Nephron (organoid): Measurements from ENCODE around the gene SH3BGRL2.

Experiments
- H3K27ac Mint-ChIP-seq, 3 experiments: 2 replicates each; pipeline ENCODE4 v1.8.0; 2020; ENCODE audit warnings: mixed read lengths in 3 of 3, mild to moderate bottlenecking in 2 of 3, moderate library complexity in 1 of 3
- H3K27me3 Mint-ChIP-seq: 2 replicates; pipeline ENCODE4 v1.8.0; 2021; ENCODE audit warnings: low read depth, mild to moderate bottlenecking, moderate library complexity, mixed read lengths
- H3K36me3 Mint-ChIP-seq: 2 replicates; pipeline ENCODE4 v1.8.0; 2020; ENCODE audit warnings: low read depth, mixed read lengths
- H3K4me1 Mint-ChIP-seq: 2 replicates; pipeline ENCODE4 v1.8.0; 2020; ENCODE audit warnings: mixed read lengths
- H3K4me3 Mint-ChIP-seq, 3 experiments: 2 replicates each; pipeline ENCODE4 v1.8.0; 2020; ENCODE audit warnings: mild to moderate bottlenecking in 3 of 3, mixed read lengths in 3 of 3, moderate library complexity in 2 of 3
- H3K9me3 Mint-ChIP-seq: 2 replicates; pipeline ENCODE4 v1.8.0; 2020; ENCODE audit warnings: mixed read lengths
- TF ChIP-seq, protein P1 (sequence below), 3 experiments: fragments of 200-600 bp; sonication (generic); IDR thresholded peaks; one replicate each; pipeline ENCODE4 v1.5.0; 2021; ENCODE audit warnings: antibody characterized with exemption in 3 of 3; ENCODE audit not compliant: unreplicated experiment in 3 of 3

SH3BGRL2 gene

DNA sequence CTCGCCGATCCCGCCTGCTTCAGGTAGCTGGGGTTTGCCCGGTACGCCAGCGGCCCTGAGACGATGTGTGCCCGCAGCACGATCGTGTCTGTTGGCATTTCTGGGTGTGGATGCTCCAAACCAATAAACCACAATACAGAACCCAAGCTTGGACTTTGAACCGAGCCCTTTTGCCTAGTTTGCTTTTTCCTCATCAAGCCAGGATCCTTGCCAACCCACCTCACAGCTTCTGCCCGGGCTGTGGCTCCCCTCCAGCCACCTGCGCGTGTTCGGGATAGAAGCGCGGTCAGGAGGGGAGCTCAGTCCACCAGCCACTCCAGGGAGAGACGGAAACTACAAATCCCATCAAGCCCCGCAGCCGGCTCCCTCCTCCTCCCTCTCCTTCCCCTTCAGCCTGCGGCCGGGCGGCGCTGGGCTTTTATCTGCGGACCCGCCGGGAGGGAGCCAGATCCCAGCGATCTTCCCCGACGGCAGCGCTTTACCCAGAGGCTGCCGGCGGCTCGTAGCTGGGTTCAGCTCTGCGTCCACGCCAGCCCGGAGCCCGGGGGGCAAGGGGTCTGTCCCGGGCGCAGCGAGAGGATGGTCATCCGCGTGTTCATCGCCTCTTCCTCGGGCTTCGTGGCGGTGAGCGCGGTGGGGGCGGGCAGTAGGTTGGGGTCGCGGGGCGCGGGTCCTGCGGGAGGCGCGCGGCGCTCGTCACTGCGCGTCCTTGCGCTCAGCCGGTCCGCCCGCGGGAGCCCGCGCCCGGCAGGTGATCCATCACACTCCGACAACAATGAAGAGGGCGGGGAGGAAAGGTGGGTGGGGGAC, at the start of gene SH3BGRL2:
Gene SH3BGRL2 (plus strand): TSS at position 447 of the 810 bp plus-strand sequence. CDS start 133 bp downstream, at position 580.
- Mint-ChIP-seq H3K36me3 (no peaks in the 10 kb centered on the region), H3K27me3 (peaks cover 15% of the 10 kb centered on the region), H3K27ac (peak within 1 kb of the TSS; percentile 67 to 80 (median 79)), H3K9me3 (no peaks in the 10 kb centered on the region), H3K4me1 (peaks cover 19% of the 10 kb centered on the region), H3K4me3 (peak within 1 kb of the TSS; percentile 93 to 94 (median 93))
- TF ChIP-seq, protein P1, sequence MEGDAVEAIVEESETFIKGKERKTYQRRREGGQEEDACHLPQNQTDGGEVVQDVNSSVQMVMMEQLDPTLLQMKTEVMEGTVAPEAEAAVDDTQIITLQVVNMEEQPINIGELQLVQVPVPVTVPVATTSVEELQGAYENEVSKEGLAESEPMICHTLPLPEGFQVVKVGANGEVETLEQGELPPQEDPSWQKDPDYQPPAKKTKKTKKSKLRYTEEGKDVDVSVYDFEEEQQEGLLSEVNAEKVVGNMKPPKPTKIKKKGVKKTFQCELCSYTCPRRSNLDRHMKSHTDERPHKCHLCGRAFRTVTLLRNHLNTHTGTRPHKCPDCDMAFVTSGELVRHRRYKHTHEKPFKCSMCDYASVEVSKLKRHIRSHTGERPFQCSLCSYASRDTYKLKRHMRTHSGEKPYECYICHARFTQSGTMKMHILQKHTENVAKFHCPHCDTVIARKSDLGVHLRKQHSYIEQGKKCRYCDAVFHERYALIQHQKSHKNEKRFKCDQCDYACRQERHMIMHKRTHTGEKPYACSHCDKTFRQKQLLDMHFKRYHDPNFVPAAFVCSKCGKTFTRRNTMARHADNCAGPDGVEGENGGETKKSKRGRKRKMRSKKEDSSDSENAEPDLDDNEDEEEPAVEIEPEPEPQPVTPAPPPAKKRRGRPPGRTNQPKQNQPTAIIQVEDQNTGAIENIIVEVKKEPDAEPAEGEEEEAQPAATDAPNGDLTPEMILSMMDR (IDR thresholded peaks at IDR 0.05; ENCODE audit: unreplicated experiment in 3 of 3): no peak

DNA sequence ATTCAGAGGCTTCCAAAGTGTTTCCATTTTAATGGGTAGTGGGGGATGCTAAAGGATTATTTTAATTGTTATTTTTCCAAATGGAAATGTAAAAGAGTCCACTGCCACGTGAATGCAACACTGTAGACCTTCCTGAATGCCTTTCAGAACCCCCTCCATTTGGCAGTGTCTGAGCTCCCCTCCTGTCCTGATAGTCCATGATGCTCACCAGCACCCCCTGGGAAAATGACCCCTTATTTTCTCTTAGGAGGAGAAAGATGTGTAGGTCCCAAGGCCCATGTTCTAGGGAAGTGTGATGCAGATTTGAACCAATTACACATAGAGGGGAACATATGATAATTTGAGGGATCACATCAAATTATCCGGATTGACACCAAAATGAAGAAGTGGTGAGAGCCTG, 46.8 kb upstream of the SH3BGRL2 start:
- TF ChIP-seq, protein P1 (IDR thresholded peaks at IDR 0.05; ENCODE audit: unreplicated experiment in 3 of 3): no peak
- Mint-ChIP-seq H3K4me3 (no peak overlapping the region), H3K4me1 (no peaks in the 10 kb centered on the region), H3K9me3 (peaks cover 33% of the 10 kb centered on the region), H3K27ac (no peak overlapping the region), H3K27me3 (no peaks in the 10 kb centered on the region), H3K36me3 (peaks cover 20% of the 10 kb centered on the region)

DNA sequence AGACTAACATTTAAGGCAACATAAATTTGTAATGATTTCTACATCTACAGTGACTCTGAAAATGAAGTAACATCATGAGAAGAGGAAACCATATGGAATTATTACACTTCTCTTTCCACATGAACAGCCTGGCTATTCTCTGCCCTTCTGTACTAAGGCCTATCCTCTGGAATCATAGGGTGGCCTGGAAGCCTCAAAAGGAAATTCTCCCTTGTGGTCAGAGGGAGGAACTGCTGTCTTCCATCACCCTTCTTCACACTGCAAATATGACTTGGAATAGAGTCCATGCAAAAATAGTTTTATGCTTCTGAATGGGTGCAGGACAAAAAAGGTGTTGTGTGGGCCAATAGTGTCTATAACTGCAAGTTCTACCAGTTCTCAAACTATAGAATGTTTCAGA, 44.6 kb upstream of the SH3BGRL2 start:
- H3K27me3 Mint-ChIP-seq: no peaks in the 10 kb centered on the region
- TF ChIP-seq, protein P1 (IDR thresholded peaks at IDR 0.05; ENCODE audit: unreplicated experiment in 3 of 3): peak in 2 of 3 experiments; percentile 21 to 33
- no peak overlapping the region for H3K27ac Mint-ChIP-seq
- peaks cover 14% of the 10 kb centered on the region for H3K9me3 Mint-ChIP-seq
- H3K4me3 Mint-ChIP-seq: no peak overlapping the region
- H3K36me3 Mint-ChIP-seq: peaks cover 15% of the 10 kb centered on the region
- H3K4me1 Mint-ChIP-seq: no peaks in the 10 kb centered on the region

DNA sequence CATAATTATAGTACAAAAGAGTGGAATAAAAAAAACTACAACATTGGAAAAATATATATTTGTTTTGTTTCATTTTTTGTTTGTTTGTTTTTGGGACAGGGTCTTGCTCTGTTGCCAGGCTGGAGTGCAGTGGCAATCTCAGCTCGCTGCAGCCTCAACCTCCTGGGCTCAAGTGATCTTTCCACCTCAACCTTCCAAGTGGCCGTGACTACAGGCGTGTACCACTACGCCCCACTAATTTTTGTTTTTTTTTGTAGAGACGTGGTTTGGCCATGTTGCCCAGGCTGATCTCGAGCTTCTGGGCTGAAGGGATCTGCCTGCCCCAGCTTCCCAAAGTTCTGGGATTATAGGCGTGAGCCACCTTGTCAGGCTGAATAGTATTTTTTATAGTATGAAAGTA, 41.4 kb upstream of the SH3BGRL2 start:
- TF ChIP-seq, protein P1 (IDR thresholded peaks at IDR 0.05; ENCODE audit: unreplicated experiment in 3 of 3): no peak
- Mint-ChIP-seq H3K27me3 (no peaks in the 10 kb centered on the region), H3K9me3 (no peaks in the 10 kb centered on the region), H3K4me3 (no peak overlapping the region), H3K4me1 (no peaks in the 10 kb centered on the region), H3K36me3 (peaks cover 10% of the 10 kb centered on the region), H3K27ac (no peak overlapping the region)

DNA sequence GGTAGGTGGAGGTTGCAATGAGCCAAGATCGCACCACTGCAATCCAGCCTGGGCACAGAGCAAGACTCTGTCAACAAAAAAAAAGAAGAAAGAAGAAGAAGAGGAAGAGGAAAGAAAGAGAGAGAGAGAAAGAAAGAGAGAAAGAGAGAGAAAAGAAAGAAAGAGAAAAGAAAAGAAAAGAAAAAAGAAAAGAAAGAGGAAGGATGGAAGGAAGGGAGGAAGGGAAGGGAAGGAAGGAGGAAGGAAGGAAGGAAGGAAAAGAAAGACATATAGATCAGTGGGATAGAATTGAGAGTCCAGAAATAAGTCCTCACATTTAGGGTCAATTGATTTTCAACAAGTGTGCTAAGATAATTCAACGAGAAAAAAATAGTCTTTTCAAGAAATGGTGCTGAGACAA, 34.0 kb upstream of the SH3BGRL2 start:
- Mint-ChIP-seq H3K9me3 (peaks cover 3% of the 10 kb centered on the region), H3K4me1 (peaks cover 5% of the 10 kb centered on the region), H3K27me3 (no peaks in the 10 kb centered on the region), H3K4me3 (no peak overlapping the region), H3K27ac (peak overlapping the region in 1 of 3 experiments; percentile 39), H3K36me3 (peaks cover 8% of the 10 kb centered on the region)
- TF ChIP-seq, protein P1 (IDR thresholded peaks at IDR 0.05; ENCODE audit: unreplicated experiment in 3 of 3): no peak

DNA sequence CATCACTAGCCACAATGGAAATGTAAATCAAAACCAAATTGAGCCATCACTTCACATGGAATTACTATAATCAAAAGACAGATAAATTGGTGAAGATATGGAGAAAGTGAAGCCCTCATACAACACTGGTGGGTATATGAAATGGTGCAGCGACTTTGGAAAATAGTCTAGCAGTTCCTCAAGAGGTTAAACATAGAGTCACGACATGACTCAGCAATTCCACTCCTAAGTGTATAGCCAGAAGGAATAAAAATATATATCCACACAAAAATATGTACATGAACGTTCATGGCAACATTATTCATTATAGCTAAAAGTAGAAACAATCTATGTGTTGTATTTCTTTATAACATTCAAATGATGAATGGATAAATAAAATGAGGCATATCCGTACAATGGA, 33.1 kb upstream of the SH3BGRL2 start:
- Mint-ChIP-seq H3K36me3 (peaks cover 8% of the 10 kb centered on the region), H3K27me3 (no peaks in the 10 kb centered on the region), H3K27ac (peak overlapping the region in 2 of 3 experiments; percentile 37 to 64), H3K4me1 (peaks cover 5% of the 10 kb centered on the region), H3K4me3 (no peak overlapping the region), H3K9me3 (peaks cover 3% of the 10 kb centered on the region)
- TF ChIP-seq, protein P1 (IDR thresholded peaks at IDR 0.05; ENCODE audit: unreplicated experiment in 3 of 3): no peak
